Panc1 (cell line): ENCODE results near the gene LNPEP. TPM values are rescaled to one million over a fixed set of nuclear protein-coding genes. Genes with fewer than 3 reads are reported as not detected.

Experiments used
- ATAC-seq: fragments of 200-7000 bp; cut with Tn5 transposase; 2 replicates; pipeline ENCODE4 v1.9.1; 2020; ENCODE audit warnings: mild to moderate bottlenecking, moderate library complexity
- BruUV-seq: library from RNA; stranded (reverse); fragments of 400-500 nt; replicated peaks from 2 replicates; lab custom pipeline; 2021; lab: Mats Ljungman, UMichigan
- CTCF ChIA-PET: fragments of 300-600 bp; sonication (Branson Sonifier 250); formaldehyde crosslinking; loops from one replicate; lab custom pipeline; 2022; ENCODE audit warnings: antibody characterized with exemption; lab: Charles Lee
- POLR2A ChIA-PET: fragments of 300-600 bp; sonication (Branson Sonifier 250); formaldehyde crosslinking; loops from one replicate; lab custom pipeline; 2022; ENCODE audit warnings: antibody characterized with exemption; lab: Charles Lee
- DNase-seq: peaks from one replicate; pipeline ENCODE4 v3.0.0-alpha.2; 2010; ENCODE audit warnings: low read depth, low spot score
- H3K27ac ChIP-seq: 2 replicates; pipeline ENCODE4 v1.5.1; 2011; ENCODE audit warnings: mild to moderate bottlenecking, low read length, inconsistent platforms
- H3K27me3 ChIP-seq: fragments of 200-500 bp; sonication (Bioruptor generic); 2 replicates; pipeline ENCODE4 v1.6.0; 2014; ENCODE audit warnings: low read length, inconsistent platforms; ENCODE audit not compliant: control insufficient read depth, insufficient read depth
- H3K36me3 ChIP-seq: fragments of 200-500 bp; sonication (Bioruptor generic); 2 replicates; pipeline ENCODE4 v1.5.1; 2014; ENCODE audit warnings: inconsistent platforms, mild to moderate bottlenecking, low read length, moderate library complexity; ENCODE audit not compliant: control insufficient read depth, insufficient read depth
- H3K4me1 ChIP-seq: 2 replicates; pipeline ENCODE4 v1.5.1; 2011; ENCODE audit warnings: inconsistent platforms, mild to moderate bottlenecking, low read length, moderate library complexity; ENCODE audit not compliant: control insufficient read depth, insufficient read depth
- H3K4me3 ChIP-seq, 2 experiments: 2 replicates each; pipeline ENCODE4 v1.5.1; 2011 to 2012; ENCODE audit warnings: low read depth in 2 of 2, low read length in 2 of 2, mild to moderate bottlenecking in 2 of 2, inconsistent platforms in 1 of 2, moderate library complexity in 1 of 2
- H3K9me3 ChIP-seq: fragments of 200-500 bp; sonication (Bioruptor generic); 2 replicates; pipeline ENCODE4 v1.5.1; 2014; ENCODE audit warnings: low read depth, mild to moderate bottlenecking, inconsistent platforms, low read length, moderate library complexity; ENCODE audit not compliant: control insufficient read depth, insufficient read depth
- POLR2AphosphoS5 ChIP-seq: IDR thresholded peaks from 2 replicates; pipeline ENCODE4 v1.6.1; 2012; ENCODE audit warnings: mild to moderate bottlenecking, low read depth, low read length, moderate library complexity
- SIN3A ChIP-seq: IDR thresholded peaks from 2 replicates; pipeline ENCODE4 v1.6.1; 2012; ENCODE audit warnings: low read depth, mild to moderate bottlenecking, low read length, moderate library complexity, borderline replicate concordance; ENCODE audit not compliant: insufficient read depth
- TCF7L2 ChIP-seq: IDR thresholded peaks from 2 replicates; pipeline ENCODE4 v1.6.1; 2011; ENCODE audit warnings: mild to moderate bottlenecking, low read depth, low read length, inconsistent platforms
- in situ Hi-C: cut with HindIII; loops from 2 replicates; pipeline ENCODE4 v1.10.0; 2016; ENCODE audit warnings: low sequenced_read_pairs, low pct_unique_long_range_greater_than_20kb
- intact Hi-C: fragments of 100-400 bp; cut with micrococcal nuclease; formaldehyde crosslinking; loops from one replicate; pipeline ENCODE4 v1.10.0; 2022; ENCODE audit not compliant: unreplicated experiment
- total RNA-seq: library from RNA; stranded (reverse); gene quantifications from one replicate; pipeline ENCODE4 v1.2.1, GENCODE V29; 2021; ENCODE audit not compliant: unreplicated experiment
- TF ChIP-seq, protein P1 (sequence below), 2 experiments: IDR thresholded peaks; 2 replicates each; pipeline ENCODE4 v1.6.1; 2011 to 2012; ENCODE audit warnings: low read depth in 2 of 2, control low read depth in 1 of 2, low read length in 1 of 2, mild to moderate bottlenecking in 1 of 2, moderate library complexity in 1 of 2; ENCODE audit not compliant: insufficient read depth in 1 of 2
- TF ChIP-seq, protein P2 (sequence below): fragments of 450-650 bp; IDR thresholded peaks from 2 replicates; pipeline ENCODE4 v1.5.1; 2017; ENCODE audit warnings: mild to moderate bottlenecking

LNPEP gene
- total RNA-seq, 1 experiment from 2014 or later = 46.6 TPM

DNA sequence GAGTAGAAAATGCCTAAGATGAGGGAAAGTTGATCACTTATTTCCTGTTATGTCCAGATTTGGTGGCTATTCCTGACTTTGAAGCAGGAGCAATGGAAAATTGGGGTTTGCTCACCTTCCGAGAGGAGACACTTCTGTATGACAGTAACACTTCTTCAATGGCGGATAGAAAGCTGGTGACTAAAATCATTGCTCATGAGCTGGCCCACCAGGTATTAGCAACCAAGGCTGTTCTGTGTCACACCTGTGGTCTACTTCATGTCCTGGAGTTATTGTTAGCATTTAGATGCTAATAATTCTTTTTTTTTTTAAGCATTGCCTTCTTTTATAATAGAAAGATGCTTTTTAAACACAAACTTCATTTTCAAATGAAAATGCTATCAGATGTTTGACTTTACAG lies 57.9 kb downstream of the LNPEP start:
- BruUV-seq = no TSS peak
- TF ChIP-seq TCF7L2 (no peak), SIN3A (no peak), POLR2AphosphoS5 (no peak)
- TF ChIP-seq, protein P1, sequence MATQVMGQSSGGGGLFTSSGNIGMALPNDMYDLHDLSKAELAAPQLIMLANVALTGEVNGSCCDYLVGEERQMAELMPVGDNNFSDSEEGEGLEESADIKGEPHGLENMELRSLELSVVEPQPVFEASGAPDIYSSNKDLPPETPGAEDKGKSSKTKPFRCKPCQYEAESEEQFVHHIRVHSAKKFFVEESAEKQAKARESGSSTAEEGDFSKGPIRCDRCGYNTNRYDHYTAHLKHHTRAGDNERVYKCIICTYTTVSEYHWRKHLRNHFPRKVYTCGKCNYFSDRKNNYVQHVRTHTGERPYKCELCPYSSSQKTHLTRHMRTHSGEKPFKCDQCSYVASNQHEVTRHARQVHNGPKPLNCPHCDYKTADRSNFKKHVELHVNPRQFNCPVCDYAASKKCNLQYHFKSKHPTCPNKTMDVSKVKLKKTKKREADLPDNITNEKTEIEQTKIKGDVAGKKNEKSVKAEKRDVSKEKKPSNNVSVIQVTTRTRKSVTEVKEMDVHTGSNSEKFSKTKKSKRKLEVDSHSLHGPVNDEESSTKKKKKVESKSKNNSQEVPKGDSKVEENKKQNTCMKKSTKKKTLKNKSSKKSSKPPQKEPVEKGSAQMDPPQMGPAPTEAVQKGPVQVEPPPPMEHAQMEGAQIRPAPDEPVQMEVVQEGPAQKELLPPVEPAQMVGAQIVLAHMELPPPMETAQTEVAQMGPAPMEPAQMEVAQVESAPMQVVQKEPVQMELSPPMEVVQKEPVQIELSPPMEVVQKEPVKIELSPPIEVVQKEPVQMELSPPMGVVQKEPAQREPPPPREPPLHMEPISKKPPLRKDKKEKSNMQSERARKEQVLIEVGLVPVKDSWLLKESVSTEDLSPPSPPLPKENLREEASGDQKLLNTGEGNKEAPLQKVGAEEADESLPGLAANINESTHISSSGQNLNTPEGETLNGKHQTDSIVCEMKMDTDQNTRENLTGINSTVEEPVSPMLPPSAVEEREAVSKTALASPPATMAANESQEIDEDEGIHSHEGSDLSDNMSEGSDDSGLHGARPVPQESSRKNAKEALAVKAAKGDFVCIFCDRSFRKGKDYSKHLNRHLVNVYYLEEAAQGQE (IDR thresholded peaks at IDR 0.05; ENCODE audit: insufficient read depth in 1 of 2, low read depth in 2 of 2, low read length in 1 of 2) = no peak
- Histone ChIP-seq H3K27me3 (no peaks in the 10 kb centered on the region), H3K27ac (no peak overlapping the region), H3K36me3 (peaks cover 22% of the 10 kb centered on the region), H3K4me3 (no peak overlapping the region), H3K9me3 (no peaks in the 10 kb centered on the region), H3K4me1 (no peaks in the 10 kb centered on the region)
- in situ Hi-C loops (no loop called here), intact Hi-C loops (loop anchor here (10.0 kb wide), 2 partner anchors 119 to 151 kb away; partner anchors contain the start of genes ERAP2 and LIX1)
- CTCF ChIA-PET = no interaction called here
- DNase-seq = no peak
- ATAC-seq = no peak
- POLR2A ChIA-PET = interaction anchor here (0.6 kb wide), 1 partner anchor 132 kb away, joined by 4 read pairs; no protein-coding TSS in a partner anchor

DNA sequence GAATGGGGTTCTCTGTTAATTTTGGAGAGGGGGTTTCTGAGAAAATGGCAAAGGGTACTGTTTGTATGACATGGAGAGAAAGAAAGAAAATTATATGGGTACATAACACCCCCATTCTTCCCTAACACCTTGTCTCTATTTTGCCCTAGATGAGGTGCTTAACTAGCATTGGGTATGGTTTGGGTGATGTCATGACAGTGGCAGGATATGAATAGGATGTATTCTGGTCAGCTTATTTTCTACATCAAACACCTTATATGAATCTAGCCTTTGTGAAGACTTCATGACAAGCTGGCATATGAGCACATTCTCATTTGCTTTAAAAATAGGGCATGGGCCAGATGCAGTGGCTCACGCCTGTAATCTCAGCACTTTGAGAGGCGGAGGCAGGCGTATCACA lies 58.6 kb downstream of the LNPEP start:
- no peak overlapping the region for H3K27ac ChIP-seq
- H3K27me3 ChIP-seq = no peaks in the 10 kb centered on the region
- H3K36me3 ChIP-seq = peaks cover 22% of the 10 kb centered on the region
- intact Hi-C loops (loop anchor here (10.0 kb wide), 2 partner anchors 120 to 150 kb away; partner anchors contain the start of genes ERAP2 and LIX1), in situ Hi-C loops (no loop called here)
- DNase-seq (no peak), ATAC-seq (no peak)
- TF ChIP-seq TCF7L2 = no peak
- TF ChIP-seq POLR2AphosphoS5 = no peak
- TF ChIP-seq, protein P2, sequence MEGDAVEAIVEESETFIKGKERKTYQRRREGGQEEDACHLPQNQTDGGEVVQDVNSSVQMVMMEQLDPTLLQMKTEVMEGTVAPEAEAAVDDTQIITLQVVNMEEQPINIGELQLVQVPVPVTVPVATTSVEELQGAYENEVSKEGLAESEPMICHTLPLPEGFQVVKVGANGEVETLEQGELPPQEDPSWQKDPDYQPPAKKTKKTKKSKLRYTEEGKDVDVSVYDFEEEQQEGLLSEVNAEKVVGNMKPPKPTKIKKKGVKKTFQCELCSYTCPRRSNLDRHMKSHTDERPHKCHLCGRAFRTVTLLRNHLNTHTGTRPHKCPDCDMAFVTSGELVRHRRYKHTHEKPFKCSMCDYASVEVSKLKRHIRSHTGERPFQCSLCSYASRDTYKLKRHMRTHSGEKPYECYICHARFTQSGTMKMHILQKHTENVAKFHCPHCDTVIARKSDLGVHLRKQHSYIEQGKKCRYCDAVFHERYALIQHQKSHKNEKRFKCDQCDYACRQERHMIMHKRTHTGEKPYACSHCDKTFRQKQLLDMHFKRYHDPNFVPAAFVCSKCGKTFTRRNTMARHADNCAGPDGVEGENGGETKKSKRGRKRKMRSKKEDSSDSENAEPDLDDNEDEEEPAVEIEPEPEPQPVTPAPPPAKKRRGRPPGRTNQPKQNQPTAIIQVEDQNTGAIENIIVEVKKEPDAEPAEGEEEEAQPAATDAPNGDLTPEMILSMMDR = no peak
- TF ChIP-seq, protein P1 (IDR thresholded peaks at IDR 0.05; ENCODE audit: insufficient read depth in 1 of 2, low read depth in 2 of 2, low read length in 1 of 2) = no peak
- TF ChIP-seq SIN3A = no peak
- H3K4me3 ChIP-seq = no peak overlapping the region
- ChIA-PET POLR2A (no interaction called here), CTCF (no interaction called here)
- no TSS peak for BruUV-seq
- H3K4me1 ChIP-seq = no peaks in the 10 kb centered on the region
- H3K9me3 ChIP-seq = no peaks in the 10 kb centered on the region
